SK-N-SH treated with all-trans-retinoic acid at 6 μM for 48 hours (cell line): Measurements from ENCODE around the gene NAGPA.

Source experiments
- ATAC-seq: fragments of 200-7000 bp; cut with Tn5 transposase; 3 replicates; pipeline ENCODE4 v1.9.1; 2020; ENCODE audit warnings: mild to moderate bottlenecking, moderate library complexity
- BACH2 ChIP-seq: fragments of 250-450 bp; sonication (Bioruptor Pico); IDR thresholded peaks from 2 replicates; pipeline ENCODE4 v1.9.0; 2021; ENCODE audit warnings: mild to moderate bottlenecking, borderline replicate concordance
- CREB5 ChIP-seq: fragments of 250-450 bp; sonication (Bioruptor Pico); IDR thresholded peaks from 2 replicates; pipeline ENCODE4 v1.5.1; 2020; ENCODE audit warnings: low read depth, mild to moderate bottlenecking, moderate library complexity
- CSDC2 ChIP-seq: fragments of 250-450 bp; sonication (Bioruptor Pico); IDR thresholded peaks from 2 replicates; pipeline ENCODE4 v1.5.0; 2020; ENCODE audit warnings: mild to moderate bottlenecking, moderate library complexity
- CSRNP3 ChIP-seq: fragments of 250-450 bp; sonication (Bioruptor Pico); IDR thresholded peaks from 2 replicates; pipeline ENCODE4 v1.5.1; 2021; ENCODE audit warnings: mild to moderate bottlenecking, moderate library complexity
- ESRRG ChIP-seq: fragments of 250-450 bp; sonication (Bioruptor Pico); IDR thresholded peaks from 2 replicates; pipeline ENCODE4 v1.6.1; 2021; ENCODE audit warnings: mild to moderate bottlenecking
- GLIS3 ChIP-seq: fragments of 250-450 bp; sonication (Bioruptor Pico); IDR thresholded peaks from 2 replicates; pipeline ENCODE4 v1.5.0; 2020; ENCODE audit warnings: mild to moderate bottlenecking, moderate library complexity
- ISL1 ChIP-seq: fragments of 250-450 bp; sonication (Bioruptor Pico); IDR thresholded peaks from 2 replicates; pipeline ENCODE4 v2.1.2; 2022; ENCODE audit warnings: mild to moderate bottlenecking, moderate library complexity
- OSR1 ChIP-seq: fragments of 250-450 bp; sonication (Bioruptor Pico); IDR thresholded peaks from 2 replicates; pipeline ENCODE4 v1.8.0; 2022; ENCODE audit warnings: moderate library complexity, mild to moderate bottlenecking, inconsistent platforms
- PATZ1 ChIP-seq: fragments of 250-450 bp; sonication (Bioruptor Pico); IDR thresholded peaks from 2 replicates; pipeline ENCODE4 v1.8.0; 2020; ENCODE audit warnings: mild to moderate bottlenecking, moderate library complexity, borderline replicate concordance
- PPARA ChIP-seq: fragments of 250-450 bp; sonication (Bioruptor Pico); IDR thresholded peaks from 2 replicates; pipeline ENCODE4 v1.5.0; 2020; ENCODE audit warnings: mild to moderate bottlenecking, borderline replicate concordance
- RARB ChIP-seq: fragments of 250-450 bp; sonication (Bioruptor Pico); IDR thresholded peaks from 2 replicates; pipeline ENCODE4 v1.8.0; 2021; ENCODE audit warnings: mild to moderate bottlenecking, moderate library complexity
- SNAI2 ChIP-seq: fragments of 250-450 bp; sonication (Bioruptor Pico); IDR thresholded peaks from 2 replicates; pipeline ENCODE4 v1.5.0; 2020; ENCODE audit warnings: mild to moderate bottlenecking, moderate library complexity
- TCF4 ChIP-seq: fragments of 250-450 bp; sonication (Bioruptor Pico); IDR thresholded peaks from 2 replicates; pipeline ENCODE4 v1.8.0; 2021; ENCODE audit warnings: mild to moderate bottlenecking, moderate library complexity, borderline replicate concordance
- TOX ChIP-seq: fragments of 250-450 bp; sonication (Bioruptor Pico); IDR thresholded peaks from 2 replicates; pipeline ENCODE4 v1.8.0; 2021; ENCODE audit warnings: mild to moderate bottlenecking, moderate library complexity, borderline replicate concordance
- ZFP3 ChIP-seq: fragments of 250-450 bp; sonication (Bioruptor Pico); IDR thresholded peaks from 2 replicates; pipeline ENCODE4 v1.5.0; 2020; ENCODE audit warnings: mild to moderate bottlenecking, moderate library complexity
- ZFP30 ChIP-seq: fragments of 450-650 bp; formaldehyde crosslinking; IDR thresholded peaks from 2 replicates; pipeline ENCODE4 v1.5.0; 2022; ENCODE audit warnings: mild to moderate bottlenecking, moderate library complexity
- ZNF70 ChIP-seq: fragments of 450-650 bp; formaldehyde crosslinking; IDR thresholded peaks from 2 replicates; pipeline ENCODE4 v1.5.0; 2020; ENCODE audit warnings: mild to moderate bottlenecking, moderate library complexity
- TF ChIP-seq, protein P1 (sequence below): fragments of 250-450 bp; sonication (Bioruptor Pico); IDR thresholded peaks from 2 replicates; pipeline ENCODE4 v1.5.0; 2020; ENCODE audit warnings: mild to moderate bottlenecking, moderate library complexity

The NAGPA gene

DNA sequence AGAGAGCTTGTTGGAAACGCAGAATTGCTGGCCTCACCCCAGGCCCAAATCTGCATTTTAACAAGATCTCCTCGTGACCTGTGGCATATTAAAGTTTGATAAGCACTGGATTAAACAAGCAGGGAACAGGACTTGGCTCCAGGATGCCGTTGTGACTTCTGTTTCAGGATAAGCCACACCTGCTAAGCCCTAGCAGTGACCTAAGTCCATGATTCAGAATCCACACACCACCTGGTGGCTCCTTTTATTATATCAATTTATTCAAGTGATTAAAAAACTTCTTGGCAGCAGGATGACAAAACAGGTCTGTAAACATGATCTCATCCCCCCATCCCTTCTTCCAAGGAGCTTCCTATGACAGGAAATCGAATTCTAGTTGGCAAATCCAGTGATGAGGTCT lies 9.1 kb downstream of the NAGPA start (continued):
- TF ChIP-seq, protein P1, sequence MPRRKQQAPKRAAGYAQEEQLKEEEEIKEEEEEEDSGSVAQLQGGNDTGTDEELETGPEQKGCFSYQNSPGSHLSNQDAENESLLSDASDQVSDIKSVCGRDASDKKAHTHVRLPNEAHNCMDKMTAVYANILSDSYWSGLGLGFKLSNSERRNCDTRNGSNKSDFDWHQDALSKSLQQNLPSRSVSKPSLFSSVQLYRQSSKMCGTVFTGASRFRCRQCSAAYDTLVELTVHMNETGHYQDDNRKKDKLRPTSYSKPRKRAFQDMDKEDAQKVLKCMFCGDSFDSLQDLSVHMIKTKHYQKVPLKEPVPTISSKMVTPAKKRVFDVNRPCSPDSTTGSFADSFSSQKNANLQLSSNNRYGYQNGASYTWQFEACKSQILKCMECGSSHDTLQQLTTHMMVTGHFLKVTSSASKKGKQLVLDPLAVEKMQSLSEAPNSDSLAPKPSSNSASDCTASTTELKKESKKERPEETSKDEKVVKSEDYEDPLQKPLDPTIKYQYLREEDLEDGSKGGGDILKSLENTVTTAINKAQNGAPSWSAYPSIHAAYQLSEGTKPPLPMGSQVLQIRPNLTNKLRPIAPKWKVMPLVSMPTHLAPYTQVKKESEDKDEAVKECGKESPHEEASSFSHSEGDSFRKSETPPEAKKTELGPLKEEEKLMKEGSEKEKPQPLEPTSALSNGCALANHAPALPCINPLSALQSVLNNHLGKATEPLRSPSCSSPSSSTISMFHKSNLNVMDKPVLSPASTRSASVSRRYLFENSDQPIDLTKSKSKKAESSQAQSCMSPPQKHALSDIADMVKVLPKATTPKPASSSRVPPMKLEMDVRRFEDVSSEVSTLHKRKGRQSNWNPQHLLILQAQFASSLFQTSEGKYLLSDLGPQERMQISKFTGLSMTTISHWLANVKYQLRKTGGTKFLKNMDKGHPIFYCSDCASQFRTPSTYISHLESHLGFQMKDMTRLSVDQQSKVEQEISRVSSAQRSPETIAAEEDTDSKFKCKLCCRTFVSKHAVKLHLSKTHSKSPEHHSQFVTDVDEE (CRISPR knock-in tag), result no peak
- no peak for TF ChIP-seq TCF4 (CRISPR knock-in tag)
- no peak for TF ChIP-seq CSDC2 (CRISPR knock-in tag)
- TF ChIP-seq GLIS3 (CRISPR knock-in tag), result no peak
- TF ChIP-seq PPARA, result no peak
- no peak for TF ChIP-seq ISL1 (CRISPR knock-in tag)
- no peak for TF ChIP-seq ZNF70 (CRISPR knock-in tag)
- no peak for TF ChIP-seq BACH2 (CRISPR knock-in tag)
- TF ChIP-seq ZFP30 (CRISPR knock-in tag), result no peak

DNA sequence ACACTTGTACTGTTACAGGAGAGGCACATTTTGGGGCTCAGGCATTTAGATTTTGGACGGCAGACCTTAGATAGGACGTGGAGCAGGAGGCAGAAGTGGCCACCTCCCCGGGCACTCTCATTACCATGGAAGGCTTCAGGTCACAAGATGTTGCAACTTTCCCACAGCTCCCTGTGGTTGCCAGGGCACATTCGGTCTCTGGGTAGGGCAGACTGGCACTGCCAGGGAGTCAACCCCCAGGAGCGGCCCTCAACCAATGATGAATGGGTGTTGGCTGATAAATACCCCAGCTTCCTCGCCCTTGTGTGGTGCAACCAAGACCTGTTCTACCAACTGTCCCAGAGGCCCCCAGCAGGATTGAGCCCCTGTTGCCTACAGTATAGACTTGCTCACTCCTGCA lies 11.2 kb downstream of the NAGPA start:
- no peak for ATAC-seq

More for the DNA sequence above, 11.2 kb downstream of the NAGPA start:
- TF ChIP-seq ZFP3 (no peak), TOX (CRISPR knock-in tag) (no peak), ISL1 (CRISPR knock-in tag) (no peak), OSR1 (CRISPR knock-in tag) (no peak), SNAI2 (CRISPR knock-in tag) (no peak), PPARA (no peak), RARB (CRISPR knock-in tag) (no peak), PATZ1 (no peak), TCF4 (CRISPR knock-in tag) (no peak), ESRRG (CRISPR knock-in tag) (no peak), BACH2 (CRISPR knock-in tag) (no peak), CSDC2 (CRISPR knock-in tag) (no peak), CSRNP3 (no peak), CREB5 (CRISPR knock-in tag) (no peak), ZFP30 (CRISPR knock-in tag) (no peak)
- TF ChIP-seq, protein P1 (CRISPR knock-in tag), result no peak
